Lower leg skin (tissue), 3 donors: Measurements from ENCODE around the gene ZKSCAN5.

Experiments
- CTCF ChIP-seq, 3 donors: fragments of 450-650 bp; IDR thresholded peaks; one replicate each; pipeline ENCODE4 v1.5.1; 2016; ENCODE audit warnings: antibody characterized with exemption in 3 of 3, mild to moderate bottlenecking in 3 of 3, moderate library complexity in 2 of 3
- POLR2A ChIP-seq, 2 donors: fragments of 450-650 bp; IDR thresholded peaks; one replicate each; pipeline ENCODE4 v1.6.1; 2016 to 2017; ENCODE audit warnings: antibody characterized with exemption in 2 of 2, mild to moderate bottlenecking in 1 of 2, moderate library complexity in 1 of 2

- TF ChIP-seq CTCF (IDR thresholded peaks at IDR 0.05): no peak
- TF ChIP-seq POLR2A (IDR thresholded peaks at IDR 0.05): no peak
These were observed 47.5 kb downstream of the ZKSCAN5 start, which contains the start of gene FAM200A for GRCh38 chr7:99551767-99552463.
